Measurements from ENCODE around the gene KCNAB2. TPM values are rescaled to one million over a fixed set of nuclear protein-coding genes. Genes with fewer than 3 reads are reported as not detected.

The KCNAB2 gene
- total and polyA plus RNA-seq, 2 experiments from 2014 or later, result 3.9 to 4.8 TPM

GRCh38 chr1:6040861-6041415 is 4.8 kb upstream of the KCNAB2 start:
- Histone ChIP-seq H3K9me3 (ENCODE audit: low read depth) (no peaks in the 10 kb centered on the region), H3F3A (ENCODE audit: insufficient read depth) (no peaks in the 10 kb centered on the region), H3K9ac (no peak overlapping the region), H3K79me2 (ENCODE audit: insufficient read depth) (no peaks in the 10 kb centered on the region), H3K4me2 (ENCODE audit: unreplicated experiment) (no peak overlapping the region), H3K4me3 (no peak overlapping the region), H3K36me3 (ENCODE audit: low read depth) (no peaks in the 10 kb centered on the region), H4K20me1 (ENCODE audit: insufficient read depth) (no peaks in the 10 kb centered on the region), H3K27ac (no peak overlapping the region), H3K9me2 (ENCODE audit: insufficient read depth) (no peaks in the 10 kb centered on the region), H3K4me1 (ENCODE audit: insufficient read depth) (peaks cover 4% of the 10 kb centered on the region; the same call in 1 of the 2 replicates), H2AFZ (no peak overlapping the region), H3K27me3 (replicated peaks; ENCODE audit: insufficient read depth) (no peaks in the 10 kb centered on the region)
- no peak for TF ChIP-seq EZH2 (IDR thresholded peaks at IDR 0.05; ENCODE audit: insufficient read depth, poor library complexity, severe bottlenecking)
- no peak for TF ChIP-seq EZH2phosphoT487 (IDR thresholded peaks at IDR 0.05; ENCODE audit: insufficient read depth, low read depth)
- in situ Hi-C loops (cut with MboI), result no loop called here
- no peak for DNase-seq
- 88 to 89% methylated on average over 22 of the region's 22 CpGs for WGBS, 2 experiments (ENCODE audit: low coverage in 1 of 2, low lambda C conversion rate in 2 of 2, missing lambda C conversion rate in 2 of 2)

DNA sequence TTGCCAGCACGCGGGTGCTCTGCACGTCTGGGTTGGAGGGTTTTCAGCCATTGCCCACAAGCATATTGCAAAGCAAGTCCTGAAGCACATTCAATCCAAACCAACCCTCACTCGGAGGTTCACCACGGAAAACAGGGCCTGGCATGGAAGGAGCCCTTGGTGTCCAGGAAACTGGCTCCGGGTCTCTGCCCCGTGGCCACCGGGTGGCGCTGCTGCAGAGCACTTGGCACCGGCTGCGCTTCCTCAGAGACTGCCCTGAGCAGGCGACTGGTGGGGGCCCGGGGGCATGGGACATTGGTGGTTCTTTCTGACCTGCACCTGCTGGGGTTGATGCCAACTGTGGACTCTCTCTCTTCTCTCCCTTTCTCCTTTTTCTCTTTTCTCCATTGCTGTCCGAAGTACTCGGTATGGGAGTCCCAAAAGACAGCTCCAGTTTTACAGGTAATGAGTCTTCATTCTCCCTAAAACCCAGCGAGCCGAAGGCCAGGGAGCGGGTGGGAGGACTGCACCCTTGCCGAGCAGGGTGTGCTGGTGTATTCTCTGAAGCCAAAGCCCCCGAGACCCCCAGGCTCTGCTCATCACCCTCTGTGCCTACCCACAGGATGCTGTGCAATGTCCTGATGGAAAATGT is 4.1 kb upstream of the KCNAB2 start:
- no peak overlapping the region for H3K9ac ChIP-seq
- H3K9me3 ChIP-seq (ENCODE audit: low read depth), result no peaks in the 10 kb centered on the region
- H3K4me1 ChIP-seq (ENCODE audit: insufficient read depth), result peaks cover 4% of the 10 kb centered on the region; the same call in 1 of the 2 replicates
- H3K4me2 ChIP-seq (ENCODE audit: unreplicated experiment), result no peak overlapping the region
- H3K36me3 ChIP-seq (ENCODE audit: low read depth), result no peaks in the 10 kb centered on the region
- no peaks in the 10 kb centered on the region for H3K27me3 ChIP-seq (replicated peaks; ENCODE audit: insufficient read depth)
- no peaks in the 10 kb centered on the region for H4K20me1 ChIP-seq (ENCODE audit: insufficient read depth)
- TF ChIP-seq EZH2phosphoT487 (IDR thresholded peaks at IDR 0.05; ENCODE audit: insufficient read depth, low read depth), result no peak
- no peak for TF ChIP-seq EZH2 (IDR thresholded peaks at IDR 0.05; ENCODE audit: insufficient read depth, poor library complexity, severe bottlenecking)
- H3K79me2 ChIP-seq (ENCODE audit: insufficient read depth), result no peaks in the 10 kb centered on the region
- no peak overlapping the region for H2AFZ ChIP-seq
- no peak overlapping the region for H3K27ac ChIP-seq
- no peaks in the 10 kb centered on the region for H3K9me2 ChIP-seq (ENCODE audit: insufficient read depth)
- in situ Hi-C loops (cut with MboI), result no loop called here
- no peaks in the 10 kb centered on the region for H3F3A ChIP-seq (ENCODE audit: insufficient read depth)
- peak; percentile 65 for DNase-seq
- 43 to 47% methylated on average over 20 of the region's 20 CpGs for WGBS, 2 experiments (ENCODE audit: low coverage in 1 of 2, low lambda C conversion rate in 2 of 2, missing lambda C conversion rate in 2 of 2)
- H3K4me3 ChIP-seq, result no peak overlapping the region

DNA sequence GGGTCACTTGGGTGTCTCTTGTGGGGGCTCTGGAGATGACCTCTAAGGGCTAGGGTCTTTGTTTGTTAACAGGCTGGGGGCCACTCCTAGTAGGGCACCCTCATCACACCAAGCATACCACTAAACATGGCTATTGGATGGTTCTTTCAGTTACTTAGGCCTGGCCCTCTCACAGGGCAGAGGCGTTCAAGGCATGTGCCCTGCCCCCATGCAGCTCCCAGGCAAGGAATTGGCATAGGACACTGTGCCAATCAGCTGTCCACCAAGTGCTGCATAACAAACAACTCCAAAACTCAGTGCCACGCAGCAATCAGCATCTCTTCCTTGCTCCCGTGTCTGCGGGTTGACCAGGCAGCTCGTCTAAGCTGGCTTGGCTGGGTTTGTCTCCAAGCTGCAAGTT is 2.1 kb upstream of the KCNAB2 start:
- Histone ChIP-seq H3K9ac (no peak overlapping the region), H3K27ac (no peak overlapping the region), H3K9me2 (ENCODE audit: insufficient read depth) (no peaks in the 10 kb centered on the region), H2AFZ (no peak overlapping the region), H3K4me2 (ENCODE audit: unreplicated experiment) (no peak overlapping the region), H3K9me3 (ENCODE audit: low read depth) (no peaks in the 10 kb centered on the region), H4K20me1 (ENCODE audit: insufficient read depth) (no peaks in the 10 kb centered on the region), H3K36me3 (ENCODE audit: low read depth) (no peaks in the 10 kb centered on the region), H3K4me1 (ENCODE audit: insufficient read depth) (no peaks in the 10 kb centered on the region), H3K79me2 (ENCODE audit: insufficient read depth) (no peaks in the 10 kb centered on the region), H3K4me3 (no peak overlapping the region), H3K27me3 (replicated peaks; ENCODE audit: insufficient read depth) (no peaks in the 10 kb centered on the region), H3F3A (ENCODE audit: insufficient read depth) (no peaks in the 10 kb centered on the region)
- WGBS, 2 experiments (ENCODE audit: low coverage in 1 of 2, low lambda C conversion rate in 2 of 2, missing lambda C conversion rate in 2 of 2), result 84 to 94% methylated on average over 5 of the region's 5 CpGs
- DNase-seq, result no peak
- in situ Hi-C loops (cut with MboI), result no loop called here
- TF ChIP-seq EZH2phosphoT487 (IDR thresholded peaks at IDR 0.05; ENCODE audit: insufficient read depth, low read depth) (no peak), EZH2 (IDR thresholded peaks at IDR 0.05; ENCODE audit: insufficient read depth, poor library complexity, severe bottlenecking) (no peak)

- no peaks in the 10 kb centered on the region for H4K20me1 ChIP-seq (ENCODE audit: insufficient read depth)
- 71 to 76% methylated on average over 9 to 11 of the region's 11 CpGs for WGBS, 2 experiments (ENCODE audit: low coverage in 1 of 2, low lambda C conversion rate in 2 of 2, missing lambda C conversion rate in 2 of 2)
- TF ChIP-seq EZH2 (IDR thresholded peaks at IDR 0.05; ENCODE audit: insufficient read depth, poor library complexity, severe bottlenecking) (no peak), EZH2phosphoT487 (IDR thresholded peaks at IDR 0.05; ENCODE audit: insufficient read depth, low read depth) (no peak)
- no peaks in the 10 kb centered on the region for H3K27me3 ChIP-seq (replicated peaks; ENCODE audit: insufficient read depth)
- H3K9me2 ChIP-seq (ENCODE audit: insufficient read depth), result no peaks in the 10 kb centered on the region
- H3K4me3 ChIP-seq, result no peak overlapping the region
- H2AFZ ChIP-seq, result no peak overlapping the region
- in situ Hi-C loops (cut with MboI), result no loop called here
- H3K36me3 ChIP-seq (ENCODE audit: low read depth), result no peaks in the 10 kb centered on the region
- no peak overlapping the region for H3K9ac ChIP-seq
- H3K27ac ChIP-seq, result no peak overlapping the region
- no peaks in the 10 kb centered on the region for H3K9me3 ChIP-seq (ENCODE audit: low read depth)
- no peaks in the 10 kb centered on the region for H3F3A ChIP-seq (ENCODE audit: insufficient read depth)
- H3K4me2 ChIP-seq (ENCODE audit: unreplicated experiment), result no peak overlapping the region
- H3K79me2 ChIP-seq (ENCODE audit: insufficient read depth), result no peaks in the 10 kb centered on the region
- H3K4me1 ChIP-seq (ENCODE audit: insufficient read depth), result no peaks in the 10 kb centered on the region
- no peak for DNase-seq
Measured at GRCh38 chr1:6044481-6045109, 1.1 kb upstream of the KCNAB2 start.

Data from GM23248 (cell line).